GM18508 (cell line): ENCODE results near the gene TOMM34.

Source experiments
- ATAC-seq: cut with Tn5 transposase; IDR thresholded peaks from one replicate; pipeline ENCODE4 v1.9.1; 2021; ENCODE audit warnings: moderate number of reproducible peaks; ENCODE audit not compliant: insufficient read depth, unreplicated experiment

The TOMM34 gene

GRCh38 chr20:44897133-44897532 is 63.1 kb downstream of the TOMM34 start:
- ATAC-seq = no peak

GRCh38 chr20:44896583-44896982 is 63.6 kb downstream of the TOMM34 start:
- ATAC-seq = no peak

- ATAC-seq = no peak
These were observed 65.2 kb downstream of the TOMM34 start for GRCh38 chr20:44894959-44895358.
